Stimulated activated CD4-positive, alpha-beta T cell treated with anti-CD3 and anti-CD28 coated beads, TNF-alpha, amount 100 ng/mL, for 4 hours (primary cell): Measurements from ENCODE around the gene RASGRF2.
"Not testable (repeated sequence)": the region's sequence is repeated elsewhere in the genome, so short reads cannot be mapped to it uniquely, and the experiment has no call there.

ENCODE experiments used
- DNase-seq, 3 experiments: peaks; one replicate each; pipeline ENCODE4 v3.0.0-alpha.2; 2020; ENCODE audit warnings: low read depth in 3 of 3

The RASGRF2 gene

GRCh38 chr5:81069990-81070389, 109.8 kb downstream of the RASGRF2 start:
- no peak for DNase-seq

- DNase-seq: no peak
These were observed 110.5 kb downstream of the RASGRF2 start for GRCh38 chr5:81070571-81071255.

- no peak for DNase-seq
These were observed 114.9 kb downstream of the RASGRF2 start for GRCh38 chr5:81075041-81075440.

GRCh38 chr5:81077105-81077504, 116.9 kb downstream of the RASGRF2 start:
- DNase-seq: no peak

- no peak for DNase-seq
These were observed 118.8 kb downstream of the RASGRF2 start for GRCh38 chr5:81078930-81079329.

GRCh38 chr5:81080809-81081460, 120.8 kb downstream of the RASGRF2 start:
- DNase-seq: no peak

- no peak for DNase-seq
These were observed 121.3 kb downstream of the RASGRF2 start for GRCh38 chr5:81081461-81081835.

- DNase-seq: no peak
These were observed 126.7 kb downstream of the RASGRF2 start for GRCh38 chr5:81086881-81087281.

GRCh38 chr5:81091199-81091598, 131.0 kb downstream of the RASGRF2 start:
- DNase-seq: no peak

- DNase-seq: no peak
These were observed 133.5 kb downstream of the RASGRF2 start for GRCh38 chr5:81093536-81094196.

- no peak for DNase-seq
These were observed 135.7 kb downstream of the RASGRF2 start for GRCh38 chr5:81095835-81096234.

- no peak for DNase-seq
These were observed 137.6 kb downstream of the RASGRF2 start for GRCh38 chr5:81097713-81098112.

- no peak for DNase-seq
These were observed 145.2 kb downstream of the RASGRF2 start for GRCh38 chr5:81105261-81105877.

GRCh38 chr5:81115261-81115660, 155.1 kb downstream of the RASGRF2 start:
- no peak for DNase-seq

- no peak for DNase-seq
These were observed 157.4 kb downstream of the RASGRF2 start for GRCh38 chr5:81117566-81117965.

GRCh38 chr5:81121273-81121672, 161.1 kb downstream of the RASGRF2 start:
- no peak for DNase-seq

GRCh38 chr5:81121836-81122630, 161.9 kb downstream of the RASGRF2 start:
- DNase-seq: no peak

GRCh38 chr5:81124689-81125088, 164.5 kb downstream of the RASGRF2 start:
- not testable (repeated sequence) for DNase-seq

- DNase-seq: no peak
These were observed 165.8 kb downstream of the RASGRF2 start for GRCh38 chr5:81125959-81126358.

GRCh38 chr5:81128416-81128815, 168.3 kb downstream of the RASGRF2 start:
- DNase-seq: no peak

- no peak for DNase-seq
These were observed 172.2 kb downstream of the RASGRF2 start for GRCh38 chr5:81132381-81132780.

- DNase-seq: no peak
These were observed 173.9 kb downstream of the RASGRF2 start for GRCh38 chr5:81134066-81134465.
